ENCODE data around the gene SNX9.
"Not testable (repeated sequence)": the region's sequence is repeated elsewhere in the genome, so short reads cannot be mapped to it uniquely, and the experiment has no call there.

The SNX9 gene

GRCh38 chr6:157823001-157823527 is at the start of gene SNX9:
Gene SNX9 (plus strand): TSS chr6:157823246. CDS start chr6:157823435, 189 bp downstream.
- DNase-seq (ENCODE audit: low spot score), result peak; percentile 76

GRCh38 chr6:157773248-157773773 is 49.7 kb upstream of the SNX9 start:
- no peak for DNase-seq (ENCODE audit: low spot score)

- DNase-seq (ENCODE audit: low spot score), result no peak
Measured at GRCh38 chr6:157774153-157775135, 48.6 kb upstream of the SNX9 start.

- DNase-seq (ENCODE audit: low spot score), result no peak
Measured at GRCh38 chr6:157775376-157775775, 47.7 kb upstream of the SNX9 start.

GRCh38 chr6:157777344-157777743 is 45.7 kb upstream of the SNX9 start:
- DNase-seq (ENCODE audit: low spot score), result no peak

- DNase-seq (ENCODE audit: low spot score), result no peak
Measured at GRCh38 chr6:157778719-157779118, 44.3 kb upstream of the SNX9 start.

- no peak for DNase-seq (ENCODE audit: low spot score)
Measured at GRCh38 chr6:157779705-157780604, 43.1 kb upstream of the SNX9 start.

GRCh38 chr6:157785636-157786035 is 37.4 kb upstream of the SNX9 start:
- DNase-seq (ENCODE audit: low spot score), result no peak

GRCh38 chr6:157786221-157786620 is 36.8 kb upstream of the SNX9 start:
- no peak for DNase-seq (ENCODE audit: low spot score)

- peak; percentile 81 for DNase-seq (ENCODE audit: low spot score)
Measured at GRCh38 chr6:157787080-157787479, 36.0 kb upstream of the SNX9 start.

GRCh38 chr6:157788180-157788579 is 34.9 kb upstream of the SNX9 start:
- DNase-seq (ENCODE audit: low spot score), result no peak

GRCh38 chr6:157789297-157789696 is 33.7 kb upstream of the SNX9 start:
- DNase-seq (ENCODE audit: low spot score), result no peak

GRCh38 chr6:157789861-157790260 is 33.2 kb upstream of the SNX9 start:
- no peak for DNase-seq (ENCODE audit: low spot score)

- DNase-seq (ENCODE audit: low spot score), result no peak
Measured at GRCh38 chr6:157790548-157791160, 32.4 kb upstream of the SNX9 start.

- DNase-seq (ENCODE audit: low spot score), result no peak
Measured at GRCh38 chr6:157791450-157791849, 31.6 kb upstream of the SNX9 start.

- DNase-seq (ENCODE audit: low spot score), result no peak
Measured at GRCh38 chr6:157792671-157793070, 30.4 kb upstream of the SNX9 start.

- DNase-seq (ENCODE audit: low spot score), result not testable (repeated sequence)
Measured at GRCh38 chr6:157794012-157794411, 29.0 kb upstream of the SNX9 start.

- no peak for DNase-seq (ENCODE audit: low spot score)
Measured at GRCh38 chr6:157795841-157796240, 27.2 kb upstream of the SNX9 start.

- DNase-seq (ENCODE audit: low spot score), result no peak
Measured at GRCh38 chr6:157798851-157799250, 24.2 kb upstream of the SNX9 start.

GRCh38 chr6:157799561-157799960 is 23.5 kb upstream of the SNX9 start:
- DNase-seq (ENCODE audit: low spot score), result not testable (repeated sequence)

GRCh38 chr6:157800420-157801237 is 22.4 kb upstream of the SNX9 start:
- DNase-seq (ENCODE audit: low spot score), result no peak

All from LoVo (cell line).